GM23338 (cell line): ENCODE results near the gene UFD1.

ENCODE experiments used
- CTCF ChIP-seq, 2 experiments: fragments of 200-600 bp in 1 of 2; sonication (generic) in 1 of 2; conservative IDR thresholded peaks; 2 replicates each; pipeline versions ENCODE4 v1.5.1 to v1.6.1; 2016 to 2017; ENCODE audit warnings: antibody characterized with exemption in 2 of 2, low read depth in 2 of 2, mild to moderate bottlenecking in 2 of 2, moderate library complexity in 1 of 2
- EZH2 ChIP-seq: fragments of 200-600 bp; sonication (generic); IDR thresholded peaks from one replicate; pipeline ENCODE4 v1.8.0; 2017; ENCODE audit warnings: antibody characterized with exemption, mild to moderate bottlenecking, low read depth; ENCODE audit not compliant: unreplicated experiment
- POLR2AphosphoS5 ChIP-seq: IDR thresholded peaks from 2 replicates; pipeline ENCODE4 v1.6.1; 2016; ENCODE audit warnings: antibody characterized with exemption, low read depth
- REST ChIP-seq: IDR thresholded peaks from one replicate; pipeline ENCODE4 v1.6.1; 2018; ENCODE audit warnings: antibody characterized with exemption; ENCODE audit not compliant: unreplicated experiment

DNA sequence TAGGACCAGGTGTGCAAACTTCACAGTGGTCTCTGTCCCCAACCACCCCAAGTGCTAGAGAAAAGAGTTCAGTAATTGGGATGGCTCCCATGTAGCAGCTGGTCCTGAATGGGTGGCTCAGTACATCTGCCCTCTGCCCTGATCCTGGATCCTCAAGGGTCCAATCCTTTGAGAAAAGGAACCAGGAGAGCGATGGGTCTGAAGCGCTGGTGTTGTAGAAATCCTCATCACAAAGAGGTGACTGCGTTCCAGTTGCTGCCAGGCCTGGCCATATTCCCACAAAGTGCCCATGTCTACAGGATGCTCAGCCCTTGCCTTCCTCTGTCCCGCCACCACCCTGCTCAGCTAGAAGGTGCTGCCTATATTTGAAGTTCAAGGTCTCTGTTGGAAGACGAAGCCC lies 25.3 kb downstream of the UFD1 start:
- TF ChIP-seq REST, result no peak
- no peak for TF ChIP-seq CTCF (conservative IDR thresholded peaks at IDR 0.05; ENCODE audit: low read depth in 2 of 2)
- no peak for TF ChIP-seq POLR2AphosphoS5
- no peak for TF ChIP-seq EZH2
